CD1c-positive myeloid dendritic cell (primary cell): Measurements from ENCODE around the gene METRNL.

Source experiments
- DNase-seq: peaks from one replicate; pipeline ENCODE4 v3.0.0-alpha.2; 2016; ENCODE audit errors: extremely low spot score

The METRNL gene

GRCh38 chr17:83080579-83080857 is 1.1 kb downstream of the METRNL start:
- DNase-seq = peak; percentile 75

- DNase-seq = no peak
Observed at GRCh38 chr17:83080858-83081683, 1.7 kb downstream of the METRNL start.

GRCh38 chr17:83081684-83082201 is 2.3 kb downstream of the METRNL start:
- peak; percentile 75 for DNase-seq

- DNase-seq = no peak
Observed at GRCh38 chr17:83082424-83082823, 3.0 kb downstream of the METRNL start.

GRCh38 chr17:83082909-83083367 is 3.5 kb downstream of the METRNL start:
- peak; percentile 57 for DNase-seq

GRCh38 chr17:83083368-83084201 is 4.2 kb downstream of the METRNL start:
- peak; percentile 52 for DNase-seq

GRCh38 chr17:83084214-83084613 is 4.8 kb downstream of the METRNL start:
- DNase-seq = no peak

- no peak for DNase-seq
Observed at GRCh38 chr17:83084621-83085056, 5.2 kb downstream of the METRNL start.

GRCh38 chr17:83085103-83085502 is 5.7 kb downstream of the METRNL start:
- DNase-seq = no peak

GRCh38 chr17:83085526-83086198 is 6.3 kb downstream of the METRNL start:
- no peak for DNase-seq

GRCh38 chr17:83086199-83086880 is 6.9 kb downstream of the METRNL start:
- DNase-seq = no peak

GRCh38 chr17:83086907-83087787 is 7.7 kb downstream of the METRNL start:
- DNase-seq = no peak

- DNase-seq = no peak
Observed at GRCh38 chr17:83087788-83088360, 8.5 kb downstream of the METRNL start.

GRCh38 chr17:83088451-83088850 is 9.0 kb downstream of the METRNL start:
- DNase-seq = no peak

- DNase-seq = no peak
Observed at GRCh38 chr17:83088909-83089308, 9.5 kb downstream of the METRNL start.

GRCh38 chr17:83089328-83090132 is 10.1 kb downstream of the METRNL start:
- DNase-seq = peak; percentile 35

- DNase-seq = no peak
Observed at GRCh38 chr17:83090444-83091256, 11.2 kb downstream of the METRNL start.
